Head of caudate nucleus (tissue), 42 donors: ENCODE measurements around the gene CCNB2.
"Not testable (repeated sequence)": the region's sequence is repeated elsewhere in the genome, so short reads cannot be mapped to it uniquely, and the experiment has no call there.

Experiments used
- DNase-seq, 42 donors: peaks; one replicate each; pipeline versions ENCODE4 v3.0.0 to v3.0.0-alpha.2; 2020 to 2021; ENCODE audit warnings: mixed read lengths in 7 of 42
- intact Hi-C: fragments of 100-400 bp; cut with DNase I; formaldehyde crosslinking; loops from one replicate; pipeline ENCODE4 v1.15.0; 2022

CCNB2 gene

DNA sequence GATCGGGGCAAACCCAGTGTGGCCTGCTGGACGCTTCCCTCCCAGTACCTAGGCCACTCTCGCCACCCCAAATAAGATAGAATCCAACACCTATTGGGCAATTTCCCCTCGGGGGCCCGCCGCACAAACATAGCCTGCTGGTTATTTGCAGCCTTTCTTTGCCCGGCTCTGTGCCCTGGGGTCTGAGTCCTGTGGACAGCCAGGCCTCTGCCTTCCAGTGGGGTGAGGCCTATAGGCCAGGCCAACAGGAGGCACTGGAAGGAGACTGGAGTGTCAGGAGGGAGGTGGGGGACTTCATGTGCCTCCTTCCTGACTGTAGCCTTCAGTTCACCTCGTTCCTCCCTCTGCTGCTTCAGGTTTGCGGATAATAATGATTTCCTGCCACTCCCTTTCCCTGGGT lies 54.3 kb downstream of the CCNB2 start:
- no peak for DNase-seq
- intact Hi-C loops: no loop called here

DNA sequence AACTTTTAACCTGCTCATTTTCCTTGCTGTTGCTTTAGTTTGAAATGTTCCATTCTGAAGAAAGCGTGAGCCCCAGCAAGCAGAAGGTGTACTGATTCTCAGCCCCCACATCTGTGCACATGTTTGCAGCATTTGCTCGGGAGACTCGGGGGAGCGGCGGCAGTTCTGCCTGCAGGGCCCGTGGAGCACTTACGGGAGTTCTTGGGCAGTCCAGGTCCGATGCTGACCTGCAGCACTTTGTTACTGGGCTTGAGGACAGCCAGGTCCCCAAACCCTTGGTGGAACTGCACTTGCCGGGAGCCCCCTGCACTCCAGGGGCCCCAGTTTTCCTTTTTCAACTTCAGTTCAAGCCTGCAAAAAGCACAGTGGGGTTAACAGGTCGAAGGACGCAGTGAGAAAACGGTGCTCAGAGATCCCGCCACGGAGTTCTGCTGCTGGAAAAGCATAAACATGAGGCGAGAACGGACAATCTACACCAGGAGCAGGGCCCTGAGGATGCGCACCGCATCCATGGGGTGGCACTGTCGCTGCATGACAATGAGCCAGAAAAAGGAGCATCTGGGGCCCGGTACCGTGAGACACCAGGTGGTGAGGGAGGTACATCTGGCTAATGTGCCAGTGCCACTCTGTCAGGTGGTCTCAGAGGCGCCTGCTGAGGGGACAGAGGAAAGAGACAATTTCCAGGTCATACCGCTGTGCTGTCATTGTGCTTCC lies 56.1 kb downstream of the CCNB2 start:
- DNase-seq: peak in 24 of 42 donors; percentile 14 to 59 (median 38)
- intact Hi-C loops: no loop called here

DNA sequence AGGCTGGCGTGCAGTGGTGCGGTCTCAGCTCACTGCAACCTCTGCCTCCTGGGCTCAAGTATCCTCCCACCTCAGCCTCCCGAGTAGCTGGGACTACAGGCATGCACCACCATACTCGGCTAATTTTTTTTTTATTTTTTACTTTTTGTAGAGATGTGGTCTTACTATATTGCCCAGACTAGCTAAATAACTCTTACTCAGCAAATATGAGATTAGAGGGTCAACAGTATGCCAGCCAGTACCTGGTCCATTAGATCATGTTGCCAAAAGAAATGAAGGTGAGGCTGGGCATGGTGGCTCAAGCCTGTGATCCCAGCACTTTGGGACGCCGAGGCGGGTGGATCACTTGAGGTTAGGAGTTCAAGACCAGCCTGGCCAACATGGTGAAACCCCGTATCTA lies 57.1 kb downstream of the CCNB2 start:
- intact Hi-C loops, DNase-seq: not testable (repeated sequence)

DNA sequence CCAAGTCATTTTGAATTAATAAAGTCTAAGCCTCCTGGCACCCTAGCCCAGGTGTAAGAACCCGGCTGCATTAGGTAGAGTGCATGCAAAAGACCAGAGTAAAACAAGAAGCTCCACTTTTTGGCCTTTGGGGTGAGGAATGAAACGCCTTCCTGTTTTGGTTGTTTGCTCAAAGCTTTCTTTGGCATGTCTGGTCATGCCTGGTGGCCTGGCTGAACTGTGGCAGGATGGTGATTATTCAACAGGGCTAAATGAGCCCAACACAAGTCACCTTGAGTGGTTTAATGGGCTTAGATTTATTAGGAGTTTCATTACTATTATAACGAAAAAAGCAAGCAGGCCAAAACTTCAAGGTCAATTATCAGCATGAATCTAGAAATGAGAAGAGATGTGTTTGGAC lies 60.8 kb downstream of the CCNB2 start:
- no peak for DNase-seq
- intact Hi-C loops: no loop called here

DNA sequence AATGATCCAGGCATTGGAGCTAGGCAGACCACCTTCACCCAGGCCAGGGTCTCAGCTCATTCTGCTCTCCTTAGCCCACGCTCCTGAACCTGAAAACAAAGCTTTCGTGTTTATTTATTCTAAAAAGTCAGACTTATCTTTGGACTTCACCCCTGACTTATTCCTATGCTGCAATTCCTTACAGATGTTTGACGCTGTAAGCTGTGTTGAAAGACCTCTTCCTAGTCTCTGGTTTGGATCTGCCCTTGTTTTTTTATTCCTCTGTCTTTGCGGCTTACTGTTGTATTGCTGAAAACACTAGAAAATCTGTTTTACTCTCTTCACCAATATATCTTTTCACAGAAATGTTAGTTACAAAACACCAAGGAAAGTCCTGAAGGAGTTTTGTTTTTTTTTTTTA lies 61.2 kb downstream of the CCNB2 start:
- DNase-seq: no peak
- intact Hi-C loops: no loop called here

DNA sequence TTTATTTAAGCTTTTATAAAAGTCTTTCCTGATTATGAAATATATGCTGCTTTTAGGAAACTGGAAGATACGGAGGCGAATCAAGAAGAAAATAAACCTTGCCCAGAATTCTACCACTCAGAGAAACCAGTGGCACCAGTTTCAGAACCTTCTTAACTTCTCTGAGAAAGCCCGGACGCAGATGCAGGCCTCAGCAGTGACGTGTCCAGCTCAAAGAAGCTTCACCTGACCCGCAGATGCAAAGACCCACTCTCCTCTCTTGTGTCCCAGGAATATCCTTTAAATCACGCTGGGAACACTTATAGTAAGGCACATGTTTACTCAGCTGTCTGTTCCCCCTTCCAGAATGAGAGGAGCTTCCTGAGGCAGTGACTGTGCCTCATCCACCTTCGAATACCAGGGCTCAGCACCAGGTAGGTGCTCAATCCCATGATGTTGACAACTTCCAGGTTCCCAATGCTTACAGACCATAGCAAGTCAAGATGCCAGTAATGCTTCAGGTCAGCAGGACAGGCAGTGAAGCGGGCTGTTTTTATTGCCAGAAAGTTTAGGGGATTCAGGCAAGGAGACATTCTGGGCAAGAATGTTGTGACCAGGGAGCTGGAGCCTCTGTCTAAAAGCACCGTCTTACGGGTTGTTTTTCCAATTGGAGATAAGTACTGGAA lies 61.8 kb downstream of the CCNB2 start:
- no peak for DNase-seq
- intact Hi-C loops: no loop called here

DNA sequence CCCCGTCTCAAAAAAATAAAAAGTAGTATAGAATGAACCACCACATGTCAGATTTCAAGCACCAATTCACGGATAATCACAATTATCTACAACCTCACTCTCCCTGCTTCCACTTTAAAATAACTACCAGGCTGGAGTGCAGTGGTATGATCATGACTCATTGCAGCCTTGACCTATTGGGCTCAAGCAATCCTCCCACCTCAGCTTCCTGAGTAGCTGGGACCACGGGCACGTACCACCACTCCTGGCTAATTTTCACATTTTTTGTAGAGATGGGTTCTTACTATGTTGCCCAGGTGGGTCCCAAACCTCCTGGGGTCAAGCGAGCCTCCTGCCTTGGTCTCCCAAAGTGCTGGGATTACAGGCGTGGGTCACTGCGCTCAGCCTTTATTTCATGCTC lies 63.6 kb downstream of the CCNB2 start:
- no peak for DNase-seq
- intact Hi-C loops: no loop called here

DNA sequence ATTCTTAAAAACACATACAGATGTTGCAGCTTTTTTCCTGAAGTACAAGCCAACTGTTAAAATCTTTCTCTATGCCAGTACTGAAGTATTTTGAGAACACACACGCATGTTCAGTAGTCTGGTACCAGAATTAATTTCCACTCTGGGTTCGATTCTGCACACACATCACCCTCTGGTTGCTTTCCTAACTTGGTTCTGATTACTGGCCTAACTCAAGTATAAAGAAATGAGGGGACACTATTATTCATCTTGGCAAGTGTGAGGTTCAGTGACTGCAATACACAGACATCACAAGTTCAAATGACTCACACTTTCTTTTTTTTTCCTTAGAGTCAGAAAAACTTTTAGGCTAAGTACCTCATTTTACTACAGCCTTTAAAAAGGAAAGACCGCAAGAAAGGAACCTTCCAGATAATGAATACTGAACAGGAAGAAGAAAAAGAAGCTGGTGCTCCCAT lies 64.3 kb downstream of the CCNB2 start:
- DNase-seq: no peak
- intact Hi-C loops: no loop called here

DNA sequence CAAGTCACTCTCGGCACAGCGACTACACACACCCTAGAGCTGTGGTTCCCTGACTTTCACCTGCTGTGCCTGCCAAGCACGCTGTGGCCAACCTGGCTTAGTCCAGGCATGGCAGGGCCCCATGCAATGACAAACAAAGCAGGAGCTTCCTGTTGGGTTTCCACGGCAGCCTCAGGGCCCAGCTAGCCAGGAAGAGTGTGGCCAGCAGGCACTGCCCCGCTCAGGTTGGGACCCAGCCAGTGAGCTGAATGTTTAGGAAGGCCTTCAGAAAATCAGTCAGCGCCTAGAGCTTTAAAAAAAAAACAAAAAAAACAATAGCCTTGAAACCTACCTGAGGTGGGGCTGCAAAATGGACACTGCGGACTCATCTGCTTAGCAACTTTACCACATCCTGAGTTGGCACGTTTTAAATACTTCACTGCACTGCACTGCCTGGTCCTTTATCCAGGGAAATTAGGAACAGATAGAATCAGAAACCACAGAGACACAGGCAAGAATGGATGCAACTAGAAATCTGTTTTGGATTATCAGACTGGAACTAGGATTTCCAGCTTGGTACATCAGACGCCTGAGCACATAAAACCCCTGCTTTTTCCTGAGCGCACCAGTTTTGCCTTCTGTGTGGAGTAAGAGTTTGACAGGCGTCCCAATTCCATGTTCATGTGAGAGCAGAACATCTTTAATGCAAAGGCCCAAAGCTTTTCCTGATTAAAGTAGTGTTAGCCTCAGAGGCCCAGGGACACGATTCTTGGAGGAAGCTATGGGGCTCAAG lies 65.5 kb downstream of the CCNB2 start:
- DNase-seq: peak in 37 of 42 donors; percentile 3 to 78 (median 45)
- intact Hi-C loops: loop anchor here (10.0 kb wide), 1 partner anchor 324 kb away; no protein-coding TSS in a partner anchor

DNA sequence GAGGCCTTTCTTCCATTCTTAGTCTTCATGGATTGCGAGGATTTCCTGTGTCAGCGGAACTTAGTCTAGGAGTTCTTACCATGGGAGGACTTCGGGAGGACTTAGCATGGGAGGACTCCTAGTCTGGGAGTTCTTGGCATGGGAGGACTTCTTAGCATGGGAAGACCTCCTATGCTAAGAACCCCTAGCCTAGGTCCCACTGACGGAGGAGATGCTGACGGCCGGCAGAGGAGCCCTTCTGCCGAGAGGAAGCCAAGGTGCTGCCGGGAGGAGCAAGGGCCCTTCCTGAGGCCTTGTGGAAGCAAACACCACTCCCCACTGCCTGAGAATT lies 66.1 kb downstream of the CCNB2 start:
- no peak for DNase-seq
- intact Hi-C loops: loop anchor here (10.0 kb wide), 1 partner anchor 324 kb away; no protein-coding TSS in a partner anchor

DNA sequence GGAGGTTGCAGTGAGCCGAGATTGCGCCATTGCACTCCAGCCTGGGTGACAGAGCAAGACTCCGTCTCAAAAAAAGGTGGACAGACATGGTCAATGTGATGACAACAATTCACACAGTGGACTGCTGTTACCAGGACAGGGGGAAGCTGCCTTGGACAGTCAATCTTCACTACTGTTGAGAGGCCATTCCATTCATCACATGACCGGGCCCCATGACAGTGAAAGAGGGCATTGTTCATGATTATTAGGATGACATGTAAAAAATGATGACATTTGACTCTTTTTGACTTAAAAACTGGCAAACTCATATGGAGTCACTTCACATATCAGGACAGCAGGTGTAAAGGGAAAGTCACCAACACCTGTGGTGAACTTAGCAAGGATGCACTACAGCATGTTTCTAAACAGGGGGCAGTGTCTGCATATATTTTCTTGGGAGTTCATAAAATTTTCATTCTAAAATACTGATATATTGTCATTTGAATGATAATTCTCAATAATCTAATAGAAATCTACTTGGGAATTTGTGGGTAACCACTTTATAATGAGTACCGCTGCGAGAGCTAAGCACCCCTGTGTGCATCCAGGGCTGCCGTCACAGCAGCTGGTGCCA lies 67.4 kb downstream of the CCNB2 start:
- peak in 3 of 42 donors; percentile 33 to 56 (median 39) for DNase-seq
- intact Hi-C loops: loop anchor here (10.0 kb wide), 1 partner anchor 322 kb away; no protein-coding TSS in a partner anchor

DNA sequence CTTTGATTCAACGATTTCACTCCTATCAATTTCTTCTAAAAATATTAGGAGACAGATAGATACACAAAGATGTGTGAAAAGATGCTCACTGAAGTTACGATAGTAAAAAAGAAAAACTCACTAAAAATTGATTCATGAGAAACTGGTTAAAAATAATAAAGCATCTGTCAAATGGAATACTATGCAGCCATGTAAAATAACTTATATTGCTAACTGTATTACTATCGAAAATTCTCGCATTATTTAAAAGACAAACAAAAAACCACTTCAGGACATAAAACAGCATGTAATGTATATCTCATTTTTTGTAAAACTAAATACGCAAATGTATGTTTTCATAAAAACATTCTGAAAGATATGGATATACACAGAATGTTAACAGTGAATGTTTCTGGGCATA lies 68.2 kb downstream of the CCNB2 start:
- DNase-seq: no peak
- intact Hi-C loops: loop anchor here (10.0 kb wide), 1 partner anchor 322 kb away; no protein-coding TSS in a partner anchor

DNA sequence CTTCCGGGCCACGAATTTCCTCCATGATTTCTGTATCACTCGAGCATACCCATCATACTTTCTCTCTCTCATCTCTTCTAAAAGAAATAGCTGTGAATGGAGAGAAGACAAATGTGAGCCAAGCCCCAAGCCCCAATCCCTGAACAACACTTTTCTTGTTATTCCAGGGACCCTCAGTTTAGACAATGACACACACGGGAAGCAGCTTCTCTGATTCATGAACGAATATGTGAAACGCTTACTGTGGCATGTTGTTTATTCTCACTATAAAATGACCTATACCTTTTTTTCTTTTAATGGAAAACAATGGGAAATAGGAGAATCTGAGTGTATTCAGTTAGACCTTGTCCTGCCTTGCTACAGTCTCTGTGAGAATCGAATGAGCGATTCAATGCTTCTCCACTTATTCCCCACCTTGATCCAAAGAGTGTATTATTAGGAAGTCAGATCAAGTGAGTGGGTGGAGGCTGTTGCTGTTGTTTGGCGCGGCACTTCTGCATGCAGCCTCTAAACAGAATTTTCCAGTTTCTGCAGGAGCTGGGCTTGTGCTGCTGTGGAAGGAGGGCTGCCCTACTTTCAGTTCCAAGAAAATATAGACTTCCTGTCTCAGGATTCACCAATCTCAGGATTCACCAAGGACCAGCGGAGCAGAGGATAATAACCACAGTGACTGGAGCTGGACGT lies 69.3 kb downstream of the CCNB2 start:
- DNase-seq: no peak
- intact Hi-C loops: loop anchor here (10.0 kb wide), 1 partner anchor 321 kb away; no protein-coding TSS in a partner anchor
